ENCODE results near the gene PTPN11.

Gene PTPN11

DNA sequence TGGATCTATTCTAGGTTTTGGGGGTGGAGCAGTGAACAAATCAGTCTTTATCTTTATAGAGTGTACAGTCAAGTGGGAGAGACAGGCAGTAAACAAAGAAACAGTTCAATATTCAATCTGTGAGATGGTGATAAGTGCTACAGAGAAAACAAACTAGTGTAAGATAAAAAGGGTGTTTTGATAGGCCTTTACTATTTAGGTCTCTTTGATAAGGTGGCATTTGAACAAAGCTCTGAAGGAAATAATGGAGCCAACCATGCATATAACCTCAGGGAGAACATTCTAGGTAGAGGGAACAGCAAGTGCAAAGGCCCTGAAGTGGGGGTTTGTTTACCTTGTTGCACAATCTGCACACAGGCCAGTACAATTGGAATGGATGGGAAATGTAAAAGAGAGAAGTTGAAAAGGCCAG is 47.3 kb downstream of the PTPN11 start:
- TF ChIP-seq GATA2 (IDR thresholded peaks at IDR 0.05; ENCODE audit: low read depth, low read length): no peak
- no peak for TF ChIP-seq GATA3 (IDR thresholded peaks at IDR 0.05; ENCODE audit: low read depth, low read length)

DNA sequence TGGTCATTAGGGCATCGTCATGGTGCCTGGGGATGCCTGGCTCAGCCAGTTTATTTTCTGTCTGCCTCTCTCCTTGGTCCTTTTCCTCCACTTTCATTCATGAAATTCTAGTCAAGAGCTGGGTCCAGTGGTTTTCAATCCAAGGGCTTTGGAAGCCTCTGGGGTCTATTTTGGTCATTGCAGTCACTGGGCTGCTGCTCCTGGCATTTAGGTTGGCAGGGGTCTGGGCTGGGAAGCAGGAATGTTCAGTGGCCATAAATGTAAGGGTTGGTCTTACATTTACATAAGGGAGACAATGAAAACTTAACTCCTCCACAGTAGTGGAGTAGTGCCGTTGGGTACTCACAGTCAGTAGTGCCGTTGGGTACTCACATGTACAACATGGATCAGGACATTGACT is 48.1 kb downstream of the PTPN11 start:
- TF ChIP-seq GATA2 (IDR thresholded peaks at IDR 0.05; ENCODE audit: low read depth, low read length): no peak
- no peak for TF ChIP-seq GATA3 (IDR thresholded peaks at IDR 0.05; ENCODE audit: low read depth, low read length)

DNA sequence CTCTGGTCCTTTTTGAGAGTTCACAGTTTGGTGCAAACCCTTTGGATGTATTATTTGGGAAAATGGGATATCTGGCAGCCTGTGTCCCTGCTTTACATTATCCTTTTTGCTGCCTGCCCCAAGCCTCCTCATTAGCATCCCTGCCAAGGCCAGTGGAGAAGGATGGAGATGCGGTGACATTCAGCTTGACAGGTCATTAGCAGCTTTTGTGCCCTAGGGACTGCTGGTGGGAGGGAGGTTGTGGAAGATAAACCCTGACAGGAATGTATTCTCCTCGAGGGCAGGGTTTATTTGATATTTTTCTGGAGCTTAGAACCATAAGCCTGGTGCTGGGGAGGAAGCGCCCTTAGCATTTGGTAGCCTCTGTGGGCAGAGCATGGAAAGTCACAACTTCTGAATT is 49.3 kb downstream of the PTPN11 start:
- TF ChIP-seq GATA2 (IDR thresholded peaks at IDR 0.05; ENCODE audit: low read depth, low read length) (no peak), GATA3 (IDR thresholded peaks at IDR 0.05; ENCODE audit: low read depth, low read length) (no peak)

DNA sequence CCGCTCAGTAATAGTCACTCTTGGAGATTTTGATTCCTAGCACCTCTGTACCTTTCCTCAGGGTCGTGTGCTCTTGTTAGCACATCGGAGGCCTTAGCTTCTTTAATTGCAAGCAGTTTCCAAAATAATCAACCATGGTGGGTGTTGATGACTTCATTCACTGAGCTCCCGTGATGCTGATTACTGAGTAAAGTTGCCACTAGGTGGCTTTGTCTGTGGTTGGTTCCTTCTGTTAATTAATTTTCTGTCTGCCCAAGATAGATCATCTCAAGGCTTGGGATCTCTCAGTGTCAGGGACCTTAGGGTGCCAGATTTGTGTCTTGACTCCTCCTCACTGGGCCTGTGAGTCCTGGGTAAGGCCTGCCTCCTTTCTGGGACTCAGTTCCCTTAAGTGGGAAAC is 54.3 kb downstream of the PTPN11 start:
- TF ChIP-seq GATA3 (IDR thresholded peaks at IDR 0.05; ENCODE audit: low read depth, low read length) (no peak), GATA2 (IDR thresholded peaks at IDR 0.05; ENCODE audit: low read depth, low read length) (no peak)

DNA sequence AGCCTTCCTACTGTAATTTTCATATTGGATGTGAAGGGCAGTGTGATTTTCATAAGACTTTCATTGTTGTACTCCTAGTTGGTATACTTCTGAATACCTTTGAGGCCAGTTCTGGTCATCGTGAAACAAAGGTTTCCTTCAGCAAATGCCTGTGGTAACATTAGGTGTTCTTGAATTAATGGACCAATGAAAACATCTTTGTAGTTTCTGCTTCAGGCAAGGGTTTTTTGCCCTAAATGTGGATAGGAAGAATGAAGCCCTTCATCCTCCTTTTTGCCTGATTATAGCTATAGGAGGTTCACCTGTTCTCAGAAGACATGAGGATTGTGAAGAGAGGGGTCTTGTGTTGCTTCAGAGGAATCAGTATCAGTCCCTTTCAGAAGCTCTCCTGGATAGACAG is 60.7 kb downstream of the PTPN11 start:
- TF ChIP-seq GATA2 (IDR thresholded peaks at IDR 0.05; ENCODE audit: low read depth, low read length): no peak
- TF ChIP-seq GATA3 (IDR thresholded peaks at IDR 0.05; ENCODE audit: low read depth, low read length): no peak

DNA sequence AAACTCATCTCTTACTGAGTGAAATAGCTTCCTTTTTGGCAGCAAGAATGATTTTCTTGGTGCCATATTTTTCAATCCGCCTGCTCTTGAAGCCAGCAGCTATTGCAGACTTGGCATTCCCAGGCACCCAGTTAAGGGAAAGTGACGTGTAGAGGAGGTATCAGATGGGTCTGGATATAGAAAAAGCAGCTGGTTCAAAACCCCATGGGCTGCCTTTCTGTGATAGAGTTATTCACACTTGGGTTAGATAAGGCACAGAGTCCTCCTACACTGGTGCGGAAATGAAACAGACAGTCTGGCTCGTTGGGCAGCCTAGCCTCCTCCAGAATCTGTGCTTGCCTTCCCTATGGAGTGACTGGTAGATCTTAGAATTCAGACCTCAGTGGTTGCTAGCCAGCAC is 62.2 kb downstream of the PTPN11 start:
- TF ChIP-seq GATA2 (IDR thresholded peaks at IDR 0.05; ENCODE audit: low read depth, low read length) (no peak), GATA3 (IDR thresholded peaks at IDR 0.05; ENCODE audit: low read depth, low read length) (no peak)

DNA sequence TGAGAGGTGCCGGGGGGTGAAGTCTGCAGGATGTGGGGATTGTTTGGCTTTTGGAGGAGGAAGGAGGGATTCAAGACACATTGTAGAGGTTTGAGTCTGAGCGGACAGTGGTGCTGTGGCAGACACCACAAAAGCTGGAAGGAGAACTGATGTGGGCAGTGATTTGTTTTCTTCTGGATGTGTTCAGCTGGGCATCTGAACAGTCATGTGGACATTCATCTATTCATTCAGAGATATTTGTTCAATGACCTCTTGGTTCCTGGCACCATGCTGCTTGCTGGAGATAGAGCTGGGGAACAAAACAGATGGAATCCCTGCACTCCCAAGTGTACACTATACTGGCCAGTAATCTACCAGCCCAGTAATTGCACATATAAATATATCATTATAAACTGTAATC is 64.0 kb downstream of the PTPN11 start:
- TF ChIP-seq GATA2 (IDR thresholded peaks at IDR 0.05; ENCODE audit: low read depth, low read length) (no peak), GATA3 (IDR thresholded peaks at IDR 0.05; ENCODE audit: low read depth, low read length) (no peak)

DNA sequence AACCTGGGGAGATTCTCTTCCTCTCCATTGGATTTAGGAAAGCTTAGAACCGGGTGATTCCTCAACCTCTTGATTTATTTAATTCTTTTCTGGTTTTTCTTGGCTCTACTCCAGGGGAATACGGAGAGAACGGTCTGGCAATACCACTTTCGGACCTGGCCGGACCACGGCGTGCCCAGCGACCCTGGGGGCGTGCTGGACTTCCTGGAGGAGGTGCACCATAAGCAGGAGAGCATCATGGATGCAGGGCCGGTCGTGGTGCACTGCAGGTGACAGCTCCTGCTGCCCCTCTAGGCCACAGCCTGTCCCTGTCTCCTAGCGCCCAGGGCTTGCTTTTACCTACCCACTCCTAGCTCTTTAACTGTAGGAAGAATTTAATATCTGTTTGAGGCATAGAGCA is 67.6 kb downstream of the PTPN11 start:
- TF ChIP-seq GATA2 (IDR thresholded peaks at IDR 0.05; ENCODE audit: low read depth, low read length) (no peak), GATA3 (IDR thresholded peaks at IDR 0.05; ENCODE audit: low read depth, low read length) (no peak)

DNA sequence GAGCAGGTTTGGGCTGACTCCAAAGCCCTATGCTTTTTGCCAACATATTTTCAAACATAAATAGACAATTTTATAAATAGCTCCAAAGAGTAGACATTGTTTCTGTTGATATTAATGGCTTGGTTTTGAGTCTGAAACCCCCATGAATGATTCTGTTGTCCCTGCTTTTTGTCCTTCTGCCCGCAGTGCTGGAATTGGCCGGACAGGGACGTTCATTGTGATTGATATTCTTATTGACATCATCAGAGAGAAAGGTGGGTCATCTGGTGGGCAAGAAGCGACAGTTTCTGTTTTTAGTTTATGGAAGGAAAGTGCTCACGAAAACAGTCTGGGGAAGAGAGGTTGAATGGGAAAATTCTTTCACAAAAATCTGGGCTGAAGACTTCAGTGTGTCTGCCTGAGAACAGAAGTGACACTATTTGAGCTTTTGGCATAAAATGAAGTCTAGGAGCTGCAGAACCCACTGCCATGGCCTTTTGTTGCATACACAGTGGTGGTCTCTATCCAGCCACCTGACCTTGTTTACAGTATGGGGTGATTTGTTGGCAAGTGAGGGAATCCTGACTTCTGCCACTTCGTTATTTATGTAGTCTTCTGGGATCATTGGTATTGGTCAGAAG is 69.6 kb downstream of the PTPN11 start:
- no peak for TF ChIP-seq GATA3 (IDR thresholded peaks at IDR 0.05; ENCODE audit: low read depth, low read length)
- TF ChIP-seq GATA2 (IDR thresholded peaks at IDR 0.05; ENCODE audit: low read depth, low read length): no peak

DNA sequence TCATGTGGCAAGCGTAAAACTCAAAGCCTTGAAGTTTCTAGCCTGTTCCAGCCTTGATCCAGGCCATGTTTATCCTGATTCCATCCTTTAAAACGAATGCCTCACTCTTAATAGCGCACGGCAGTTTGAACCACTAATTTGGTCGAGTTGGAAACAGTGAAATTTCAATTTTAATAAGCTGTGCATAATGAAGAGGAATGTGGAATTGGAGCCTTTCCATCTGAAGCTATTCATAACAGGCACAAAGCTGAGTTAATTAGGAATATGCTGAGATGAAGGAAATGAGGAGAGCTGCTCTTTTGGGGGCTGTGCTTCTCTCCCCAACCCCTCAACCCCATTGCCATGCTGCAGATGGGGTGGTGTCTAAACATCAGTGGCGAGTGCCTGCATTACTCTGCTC is 70.7 kb downstream of the PTPN11 start:
- TF ChIP-seq GATA2 (IDR thresholded peaks at IDR 0.05; ENCODE audit: low read depth, low read length): no peak
- no peak for TF ChIP-seq GATA3 (IDR thresholded peaks at IDR 0.05; ENCODE audit: low read depth, low read length)

DNA sequence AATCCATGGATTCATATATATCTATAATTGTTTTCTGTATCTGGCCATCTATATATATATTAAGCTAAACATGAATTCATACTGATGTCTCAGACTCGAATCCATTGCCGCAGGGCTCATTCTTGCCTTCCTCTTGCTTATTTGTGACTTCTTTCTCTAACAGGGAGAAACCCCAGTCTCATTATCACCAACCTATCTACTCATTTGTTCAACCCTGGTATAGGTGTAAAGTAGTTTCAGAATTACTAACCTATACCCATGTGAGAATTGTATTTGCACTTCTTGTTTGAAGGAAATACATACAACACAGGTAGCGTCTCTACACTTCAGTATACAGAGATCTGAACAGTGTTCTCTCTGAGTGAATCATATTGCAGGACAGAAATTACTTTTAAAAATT is 77.7 kb downstream of the PTPN11 start:
- TF ChIP-seq GATA2 (IDR thresholded peaks at IDR 0.05; ENCODE audit: low read depth, low read length): no peak
- no peak for TF ChIP-seq GATA3 (IDR thresholded peaks at IDR 0.05; ENCODE audit: low read depth, low read length)

DNA sequence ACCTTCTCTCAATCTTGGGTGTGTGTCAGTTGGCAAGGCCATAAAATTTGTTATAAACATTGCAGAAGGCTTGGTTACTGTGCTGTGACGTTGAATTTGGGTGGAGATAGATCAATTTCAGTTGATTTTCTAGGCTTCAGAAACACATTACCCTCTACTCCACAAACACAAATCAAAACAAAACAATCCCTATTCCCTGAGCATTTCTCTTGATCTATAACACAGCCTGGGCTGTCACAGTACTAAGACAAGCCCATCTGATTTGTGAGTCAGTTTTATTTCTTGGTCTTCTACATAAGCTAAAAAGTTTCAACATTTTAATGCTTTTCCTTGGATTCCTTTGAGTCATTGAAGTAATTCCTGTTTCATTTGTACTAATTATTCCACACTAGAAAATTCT is 79.8 kb downstream of the PTPN11 start:
- TF ChIP-seq GATA2 (IDR thresholded peaks at IDR 0.05; ENCODE audit: low read depth, low read length) (no peak), GATA3 (IDR thresholded peaks at IDR 0.05; ENCODE audit: low read depth, low read length) (no peak)

DNA sequence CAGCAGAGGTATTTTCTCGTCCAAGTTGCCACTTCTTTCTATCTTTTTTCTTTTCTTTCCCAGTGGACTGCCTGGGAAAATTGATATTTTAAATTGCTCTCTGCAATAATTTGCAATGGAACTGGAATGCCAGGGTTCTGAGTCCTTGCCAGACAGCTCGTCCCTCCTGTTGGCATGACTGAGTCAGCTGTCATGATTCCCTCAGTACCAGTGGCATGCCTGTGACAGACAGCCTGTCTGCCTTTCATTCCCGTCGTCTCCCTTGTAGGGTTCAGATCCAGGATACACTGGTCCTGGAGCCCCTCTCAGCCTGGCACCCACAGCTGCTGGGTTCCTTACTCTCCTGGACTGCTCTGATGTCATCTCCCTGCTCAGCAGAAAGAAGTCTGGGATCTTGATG is 84.8 kb downstream of the PTPN11 start:
- TF ChIP-seq GATA2 (IDR thresholded peaks at IDR 0.05; ENCODE audit: low read depth, low read length) (no peak), GATA3 (IDR thresholded peaks at IDR 0.05; ENCODE audit: low read depth, low read length) (no peak)

DNA sequence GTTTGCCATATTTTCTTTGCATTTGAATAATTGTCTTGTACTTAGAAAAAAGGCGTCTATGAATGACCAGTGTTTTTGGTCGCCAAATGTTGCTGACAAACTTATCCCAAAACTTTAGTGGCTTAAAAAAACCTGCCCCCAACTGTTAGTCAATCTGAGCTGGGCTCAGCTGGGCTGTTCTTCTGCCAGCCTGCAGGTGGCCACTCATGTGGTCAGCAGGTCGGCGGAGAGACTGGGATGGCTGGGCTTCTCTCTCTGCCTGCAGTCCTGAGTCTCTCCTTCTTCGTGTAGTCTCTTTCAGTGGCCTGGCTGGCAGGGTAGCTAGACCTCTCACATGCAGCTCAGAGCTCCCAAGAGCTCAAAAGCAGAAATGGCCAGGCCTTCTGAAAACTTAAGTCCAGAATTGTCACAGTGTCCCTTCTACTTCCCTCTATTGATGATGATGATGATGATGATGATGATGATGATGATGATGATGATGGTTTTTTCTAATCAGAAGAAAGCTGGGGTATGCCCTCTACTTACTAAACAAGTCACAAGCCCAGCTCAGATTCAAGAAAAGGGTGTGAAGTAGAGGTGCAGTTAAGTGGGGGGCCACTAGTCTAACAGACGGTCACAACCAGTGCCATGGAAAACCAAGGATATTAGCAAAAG is 87.9 kb downstream of the PTPN11 start:
- TF ChIP-seq GATA2 (IDR thresholded peaks at IDR 0.05; ENCODE audit: low read depth, low read length) (no peak), GATA3 (IDR thresholded peaks at IDR 0.05; ENCODE audit: low read depth, low read length) (no peak)

DNA sequence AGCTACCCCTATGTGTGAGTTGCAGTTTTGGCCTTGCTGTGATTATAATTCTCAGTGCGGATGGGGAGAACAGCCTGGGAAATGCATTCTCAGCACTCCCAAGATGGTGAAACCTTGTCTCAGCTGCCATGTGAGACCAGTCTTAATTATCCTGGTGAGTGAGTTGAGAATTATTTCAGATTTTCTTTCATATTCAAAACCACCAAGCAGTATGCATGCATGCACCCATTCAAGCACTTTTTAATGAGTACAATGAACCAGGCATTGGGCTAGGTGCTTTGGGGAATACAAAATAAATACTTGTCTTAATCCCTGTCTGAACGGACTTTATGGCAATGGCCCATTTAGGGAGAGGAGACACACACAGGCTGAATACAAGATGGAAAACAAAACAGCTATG is 94.7 kb downstream of the PTPN11 start:
- no peak for TF ChIP-seq GATA2 (IDR thresholded peaks at IDR 0.05; ENCODE audit: low read depth, low read length)
- TF ChIP-seq GATA3 (IDR thresholded peaks at IDR 0.05; ENCODE audit: low read depth, low read length): no peak
